Osteoblast (primary cell): ENCODE measurements around the gene CACNA2D1. TPM values are rescaled to one million over a fixed set of nuclear protein-coding genes. Genes with fewer than 3 reads are reported as not detected.
"Not testable (repeated sequence)": the region's sequence is repeated elsewhere in the genome, so short reads cannot be mapped to it uniquely, and the experiment has no call there.

Experiments
- DNase-seq: peaks from one replicate; pipeline ENCODE4 v3.0.0; 2011; ENCODE audit warnings: low spot score, mixed read lengths; ENCODE audit not compliant: insufficient read length; ENCODE audit errors: missing footprints
- H2AFZ ChIP-seq: 2 replicates; pipeline ENCODE4 v1.6.0; 2011; ENCODE audit warnings: mild to moderate bottlenecking, low read length
- H3K27ac ChIP-seq: 2 replicates; pipeline ENCODE4 v1.5.1; 2011; ENCODE audit warnings: mild to moderate bottlenecking, low read depth, low read length, moderate library complexity
- H3K27me3 ChIP-seq: 2 replicates; pipeline ENCODE4 v1.6.0; 2012; ENCODE audit warnings: mild to moderate bottlenecking, control low read depth, inconsistent platforms, low read length, moderate library complexity; ENCODE audit not compliant: insufficient read depth
- H3K36me3 ChIP-seq: 2 replicates; pipeline ENCODE4 v1.5.1; 2011; ENCODE audit warnings: mild to moderate bottlenecking, low read length, control low read depth, moderate library complexity; ENCODE audit not compliant: insufficient read depth
- H3K4me1 ChIP-seq: 2 replicates; pipeline ENCODE4 v1.5.1; 2011; ENCODE audit warnings: mild to moderate bottlenecking, low read length, control low read depth, moderate library complexity; ENCODE audit not compliant: insufficient read depth
- H3K4me2 ChIP-seq: 2 replicates; pipeline ENCODE4 v1.6.0; 2011; ENCODE audit warnings: mild to moderate bottlenecking, low read length; ENCODE audit not compliant: insufficient read depth
- H3K4me3 ChIP-seq: fragments of 200-600 bp; sonication (generic); 3 replicates; pipeline ENCODE4 v1.5.1; 2012; ENCODE audit warnings: mild to moderate bottlenecking, low read length, inconsistent platforms; ENCODE audit not compliant: insufficient read depth
- H3K79me2 ChIP-seq: 2 replicates; pipeline ENCODE4 v1.6.0; 2012; ENCODE audit warnings: mild to moderate bottlenecking, low read length, control low read depth, inconsistent platforms; ENCODE audit not compliant: insufficient read depth
- H3K9me3 ChIP-seq: 2 replicates; pipeline ENCODE4 v1.5.1; 2011; ENCODE audit warnings: low read depth, low read length, control low read depth
- H4K20me1 ChIP-seq: 2 replicates; pipeline ENCODE4 v1.6.0; 2012; ENCODE audit warnings: mild to moderate bottlenecking, low read length, control low read depth; ENCODE audit not compliant: insufficient read depth
- CTCF ChIP-seq: IDR thresholded peaks from 2 replicates; pipeline ENCODE4 v1.5.1; 2011; ENCODE audit warnings: mild to moderate bottlenecking, low read depth, low read length, moderate library complexity; ENCODE audit errors: extremely low read depth
- total RNA-seq: library from RNA; depleted of rRNA; stranded (reverse); fragments of >200 nt; gene quantifications from 2 replicates; pipeline ENCODE4 v1.2.3, GENCODE V29; 2012

Gene CACNA2D1
- total RNA-seq, 1 donor: 145 TPM

DNA sequence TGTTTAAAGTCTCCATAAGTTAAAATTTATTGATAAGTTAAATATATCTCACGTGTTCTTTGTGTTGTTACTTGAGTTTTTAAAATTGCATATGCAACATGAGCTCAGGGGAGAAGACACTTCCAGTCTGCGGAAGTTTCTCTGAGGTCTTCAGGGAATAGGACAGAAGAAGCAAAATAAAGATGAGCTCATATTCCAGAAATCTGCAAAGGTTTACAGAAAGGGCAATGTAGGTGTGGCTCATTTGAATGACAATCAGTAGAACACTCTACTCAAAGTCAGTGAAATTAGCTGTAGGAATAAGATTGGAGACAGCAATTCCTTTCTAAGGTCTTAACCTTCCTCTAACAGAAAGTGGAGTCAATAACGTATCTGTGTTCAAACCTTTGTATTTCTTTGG, 53.7 kb downstream of the CACNA2D1 start:
- no peaks in the 10 kb centered on the region for H3K9me3 ChIP-seq
- H3K4me1 ChIP-seq: peaks cover 4% of the 10 kb centered on the region
- no peak overlapping the region for H3K4me2 ChIP-seq
- H3K27me3 ChIP-seq: no peaks in the 10 kb centered on the region
- no peak overlapping the region for H3K27ac ChIP-seq
- H2AFZ ChIP-seq: no peak overlapping the region
- peaks cover 32% of the 10 kb centered on the region for H4K20me1 ChIP-seq
- DNase-seq: no peak
- no peak overlapping the region for H3K4me3 ChIP-seq
- H3K36me3 ChIP-seq: peaks cover 11% of the 10 kb centered on the region
- H3K79me2 ChIP-seq: peaks cover 35% of the 10 kb centered on the region
- TF ChIP-seq CTCF: no peak

- Histone ChIP-seq H3K36me3 (peaks cover 21% of the 10 kb centered on the region), H3K4me2 (no peak overlapping the region), H3K4me3 (no peak overlapping the region), H2AFZ (no peak overlapping the region), H3K4me1 (peaks cover 4% of the 10 kb centered on the region), H4K20me1 (peaks cover 34% of the 10 kb centered on the region), H3K9me3 (no peaks in the 10 kb centered on the region), H3K79me2 (peaks cover 44% of the 10 kb centered on the region), H3K27ac (no peak overlapping the region), H3K27me3 (no peaks in the 10 kb centered on the region)
- no peak for DNase-seq
- TF ChIP-seq CTCF: no peak
These were observed 55.4 kb downstream of the CACNA2D1 start for GRCh38 chr7:82388138-82388537.

- H3K27ac ChIP-seq, DNase-seq, H3K4me3 ChIP-seq, H3K4me1 ChIP-seq, H3K27me3 ChIP-seq, H3K9me3 ChIP-seq, H3K4me2 ChIP-seq, H2AFZ ChIP-seq: not testable (repeated sequence)
- Histone ChIP-seq H4K20me1 (peaks cover 33% of the 10 kb centered on the region), H3K79me2 (peaks cover 46% of the 10 kb centered on the region), H3K36me3 (peaks cover 18% of the 10 kb centered on the region)
These were observed 57.0 kb downstream of the CACNA2D1 start for GRCh38 chr7:82386571-82386970.

DNA sequence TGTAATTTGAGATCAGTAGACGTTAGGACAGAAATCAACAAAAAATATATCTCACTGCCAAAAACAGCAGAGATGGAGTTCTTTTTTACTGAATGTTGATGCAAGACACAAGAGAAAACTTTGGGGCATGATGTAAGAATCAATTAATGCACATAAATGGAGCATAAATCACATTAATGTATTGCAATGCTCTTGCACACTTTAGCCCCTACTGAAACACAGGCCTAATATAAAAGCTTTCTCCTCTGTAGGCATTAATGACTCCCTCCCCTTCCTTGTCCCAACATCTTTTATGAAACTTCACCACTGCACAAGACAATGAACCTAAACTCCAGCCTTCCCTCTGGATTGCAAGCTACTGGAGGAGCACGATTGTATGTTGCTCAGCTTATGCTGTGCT, 58.8 kb downstream of the CACNA2D1 start:
- Histone ChIP-seq H3K4me1 (peaks cover 4% of the 10 kb centered on the region), H3K4me2 (no peak overlapping the region), H2AFZ (no peak overlapping the region), H3K9me3 (no peaks in the 10 kb centered on the region), H3K4me3 (no peak overlapping the region), H3K79me2 (peaks cover 43% of the 10 kb centered on the region), H3K27me3 (no peaks in the 10 kb centered on the region), H3K27ac (no peak overlapping the region), H3K36me3 (peaks cover 18% of the 10 kb centered on the region), H4K20me1 (peaks cover 26% of the 10 kb centered on the region)
- TF ChIP-seq CTCF: no peak
- DNase-seq: no peak
